Activated CD8-positive, alpha-beta memory T cell treated with anti-CD3 and anti-CD28 coated beads, Interleukin-2, amount 50 U/mL, for 48 hours (primary cell): ENCODE measurements around the gene RABEPK.
A peak's percentile ranks its signal among the peaks of the same experiment; 100 is the strongest.
"Not testable (repeated sequence)": the region's sequence is repeated elsewhere in the genome, so short reads cannot be mapped to it uniquely, and the experiment has no call there.

Experiments used
- DNase-seq: peaks from one replicate; pipeline ENCODE4 v3.0.0-alpha.2; 2020

The RABEPK gene

GRCh38 chr9:125200216-125201047 is at the start of gene RABEPK:
Gene RABEPK (plus strand): TSS chr9:125200542. CDS start chr9:125203014, 2,472 bp downstream.
- peak; percentile 96 for DNase-seq

GRCh38 chr9:125151730-125152129 is 48.6 kb upstream of the RABEPK start:
- no peak for DNase-seq

GRCh38 chr9:125153712-125154367 is 46.5 kb upstream of the RABEPK start:
- no peak for DNase-seq

GRCh38 chr9:125156551-125156950 is 43.8 kb upstream of the RABEPK start:
- no peak for DNase-seq

GRCh38 chr9:125160750-125161149 is 39.6 kb upstream of the RABEPK start:
- no peak for DNase-seq

GRCh38 chr9:125161284-125161918 is 38.9 kb upstream of the RABEPK start:
- DNase-seq, result no peak

- DNase-seq, result not testable (repeated sequence)
Measured at GRCh38 chr9:125162891-125163290, 37.5 kb upstream of the RABEPK start.

GRCh38 chr9:125166762-125167161 is 33.6 kb upstream of the RABEPK start:
- no peak for DNase-seq

GRCh38 chr9:125169895-125170294 is 30.4 kb upstream of the RABEPK start:
- DNase-seq, result no peak

GRCh38 chr9:125172031-125172755 is 28.1 kb upstream of the RABEPK start:
- no peak for DNase-seq

GRCh38 chr9:125176636-125177035 is 23.7 kb upstream of the RABEPK start:
- DNase-seq, result no peak

- DNase-seq, result no peak
Measured at GRCh38 chr9:125177888-125178287, 22.5 kb upstream of the RABEPK start.

- not testable (repeated sequence) for DNase-seq
Measured at GRCh38 chr9:125179776-125180175, 20.6 kb upstream of the RABEPK start.

GRCh38 chr9:125180876-125181275 is 19.5 kb upstream of the RABEPK start:
- DNase-seq, result peak; percentile 30

GRCh38 chr9:125181756-125182155 is 18.6 kb upstream of the RABEPK start:
- DNase-seq, result not testable (repeated sequence)

GRCh38 chr9:125183054-125183453 is 17.3 kb upstream of the RABEPK start:
- DNase-seq, result no peak

GRCh38 chr9:125183561-125183960 is 16.8 kb upstream of the RABEPK start:
- peak; percentile 1 for DNase-seq

GRCh38 chr9:125189011-125189360 is 11.4 kb upstream of the RABEPK start:
- peak; percentile 75 for DNase-seq

GRCh38 chr9:125189361-125190289 is 10.7 kb upstream of the RABEPK start, which contains the start of gene PPP6C:
Gene PPP6C (minus strand): TSS chr9:125189803. CDS start chr9:125189718, 85 bp downstream.
- DNase-seq, result peak; percentile 98

GRCh38 chr9:125190361-125190801 is 10.0 kb upstream of the RABEPK start:
- peak; percentile 64 for DNase-seq

- DNase-seq, result not testable (repeated sequence)
Measured at GRCh38 chr9:125194466-125194865, 5.9 kb upstream of the RABEPK start.

- not testable (repeated sequence) for DNase-seq
Measured at GRCh38 chr9:125195591-125195990, 4.8 kb upstream of the RABEPK start.
